Stimulated activated CD4-positive, alpha-beta T cell treated with anti-CD3 and anti-CD28 coated beads, Interleukin-12 subunit alpha, Interleukin-12 subunit beta, amount 100 ng/mL, for 4 hours (primary cell): ENCODE data around the gene RAB4B.
"Not testable (repeated sequence)": the region's sequence is repeated elsewhere in the genome, so short reads cannot be mapped to it uniquely, and the experiment has no call there.

Source experiments
- DNase-seq: peaks from one replicate; pipeline ENCODE4 v3.0.0-alpha.2; 2020

RAB4B gene, protein sequence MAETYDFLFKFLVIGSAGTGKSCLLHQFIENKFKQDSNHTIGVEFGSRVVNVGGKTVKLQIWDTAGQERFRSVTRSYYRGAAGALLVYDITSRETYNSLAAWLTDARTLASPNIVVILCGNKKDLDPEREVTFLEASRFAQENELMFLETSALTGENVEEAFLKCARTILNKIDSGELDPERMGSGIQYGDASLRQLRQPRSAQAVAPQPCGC

GRCh38 chr19:40777937-40778705 lies at the start of gene RAB4B:
Gene RAB4B, plus strand, starts transcription at chr19:40778247. Its CDS starts 129 bp downstream, at chr19:40778376.
- DNase-seq = peak; percentile 100

DNA sequence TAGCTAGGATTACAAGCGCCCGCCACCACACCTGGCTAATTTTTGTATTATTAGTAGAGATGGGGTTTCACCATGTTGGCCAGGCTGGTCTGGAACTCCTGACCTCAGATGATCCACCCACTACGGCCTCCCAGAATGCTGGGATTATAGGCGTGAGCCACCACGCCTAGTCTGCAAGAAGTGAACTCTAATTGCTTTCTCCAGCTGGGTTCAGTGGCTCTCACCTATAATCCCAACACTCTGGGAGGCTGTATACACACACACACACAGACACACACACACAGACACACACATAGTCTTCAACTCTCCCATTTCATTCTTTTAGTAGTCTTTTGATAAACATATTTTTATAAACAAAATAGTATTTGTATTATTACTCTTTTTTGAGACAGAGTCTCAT lies 48.0 kb upstream of the RAB4B start:
- DNase-seq = not testable (repeated sequence)

DNA sequence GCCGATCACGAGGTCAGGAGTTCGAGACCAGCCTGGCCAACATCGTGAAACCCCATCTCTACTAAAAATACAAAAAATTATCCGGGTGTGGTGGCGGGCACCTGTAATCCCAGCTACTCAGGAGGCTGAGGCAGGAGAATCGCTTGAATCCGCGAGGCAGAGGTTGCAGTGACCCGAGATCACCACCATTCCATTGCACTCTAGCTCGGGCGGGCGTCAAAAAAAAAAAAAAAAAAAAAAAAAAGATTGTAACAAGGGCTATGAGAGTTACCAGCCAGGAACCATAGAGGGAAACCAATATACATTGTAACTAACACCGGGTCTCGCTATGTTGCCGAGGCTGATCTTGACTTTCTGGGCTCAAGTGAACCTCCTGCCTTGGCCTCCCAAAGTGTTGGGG lies 45.7 kb upstream of the RAB4B start:
- DNase-seq = not testable (repeated sequence)

DNA sequence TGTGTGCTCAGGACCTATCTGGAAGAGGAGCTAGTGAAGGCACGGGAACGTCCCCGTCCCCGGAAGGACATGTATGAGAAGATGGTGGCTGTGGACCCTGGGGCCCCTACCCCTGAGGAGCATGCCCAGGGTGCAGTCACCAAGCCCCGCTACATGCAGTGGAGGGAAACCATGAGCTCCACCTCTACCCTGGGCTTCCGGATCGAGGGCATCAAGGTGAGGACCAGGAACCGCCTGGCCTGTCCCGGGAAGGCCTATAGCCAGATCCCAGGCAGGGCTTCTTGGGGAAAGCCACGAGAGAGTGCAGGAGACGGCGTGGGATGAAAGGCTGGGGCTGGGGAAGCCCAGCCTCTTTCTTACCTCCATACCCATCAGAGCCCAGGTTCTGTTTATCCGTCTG lies 44.9 kb upstream of the RAB4B start:
- DNase-seq = no peak

DNA sequence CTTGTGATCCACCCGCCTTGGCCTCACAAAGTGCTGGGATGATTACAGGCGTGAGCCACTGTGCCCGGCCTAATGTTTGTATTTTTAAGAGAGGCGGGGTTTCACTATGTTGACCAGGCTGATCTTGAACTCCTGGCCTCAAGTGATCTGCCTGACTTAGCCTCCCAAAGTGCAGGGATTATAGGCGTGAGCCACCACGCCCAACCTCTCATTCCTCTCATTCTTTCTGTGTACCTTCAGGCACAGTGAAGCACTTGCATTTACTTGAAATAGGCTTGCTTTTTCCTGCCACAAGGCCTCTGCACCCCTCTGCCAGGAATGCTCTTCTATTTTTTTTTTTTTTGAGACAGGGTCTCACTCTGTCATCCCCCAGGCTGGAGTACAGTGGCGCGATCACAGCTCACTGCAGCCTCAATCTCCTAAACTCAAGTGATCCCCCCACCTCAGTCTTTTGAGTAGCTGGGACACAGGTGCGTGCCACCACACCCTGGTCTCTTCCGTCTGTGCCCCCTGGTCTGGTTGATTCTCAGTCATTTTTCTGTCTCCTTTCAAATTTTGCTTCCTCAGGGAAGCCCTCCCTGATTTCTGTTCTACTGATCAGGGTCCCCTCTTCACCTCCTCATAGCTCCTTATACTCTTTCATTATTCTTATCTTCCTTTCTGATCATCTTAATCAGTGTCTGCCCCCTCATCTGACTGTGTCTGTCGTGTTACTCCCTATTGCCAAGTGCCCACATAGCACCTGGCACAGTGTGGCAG lies 42.9 kb upstream of the RAB4B start:
- DNase-seq = no peak

DNA sequence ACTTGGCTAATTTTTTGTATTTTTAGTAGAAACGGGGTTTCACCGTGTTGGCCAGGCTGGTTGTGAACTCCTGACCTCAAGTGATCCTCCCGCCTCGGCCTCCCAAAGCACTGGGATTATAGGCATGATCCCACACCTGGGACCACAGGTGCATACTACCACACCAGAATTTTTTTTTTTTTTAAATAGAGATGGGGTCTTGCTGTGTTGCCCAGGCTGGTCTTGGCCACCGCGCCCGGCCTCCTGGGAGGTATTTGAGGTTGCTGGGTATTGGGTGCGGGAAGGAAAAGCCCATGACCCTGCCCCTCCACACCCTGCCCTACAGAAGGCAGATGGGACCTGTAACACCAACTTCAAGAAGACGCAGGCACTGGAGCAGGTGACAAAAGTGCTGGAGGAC lies 41.4 kb upstream of the RAB4B start:
- DNase-seq = no peak

- no peak for DNase-seq
Observed at GRCh38 chr19:40737102-40737644, 40.9 kb upstream of the RAB4B start.

DNA sequence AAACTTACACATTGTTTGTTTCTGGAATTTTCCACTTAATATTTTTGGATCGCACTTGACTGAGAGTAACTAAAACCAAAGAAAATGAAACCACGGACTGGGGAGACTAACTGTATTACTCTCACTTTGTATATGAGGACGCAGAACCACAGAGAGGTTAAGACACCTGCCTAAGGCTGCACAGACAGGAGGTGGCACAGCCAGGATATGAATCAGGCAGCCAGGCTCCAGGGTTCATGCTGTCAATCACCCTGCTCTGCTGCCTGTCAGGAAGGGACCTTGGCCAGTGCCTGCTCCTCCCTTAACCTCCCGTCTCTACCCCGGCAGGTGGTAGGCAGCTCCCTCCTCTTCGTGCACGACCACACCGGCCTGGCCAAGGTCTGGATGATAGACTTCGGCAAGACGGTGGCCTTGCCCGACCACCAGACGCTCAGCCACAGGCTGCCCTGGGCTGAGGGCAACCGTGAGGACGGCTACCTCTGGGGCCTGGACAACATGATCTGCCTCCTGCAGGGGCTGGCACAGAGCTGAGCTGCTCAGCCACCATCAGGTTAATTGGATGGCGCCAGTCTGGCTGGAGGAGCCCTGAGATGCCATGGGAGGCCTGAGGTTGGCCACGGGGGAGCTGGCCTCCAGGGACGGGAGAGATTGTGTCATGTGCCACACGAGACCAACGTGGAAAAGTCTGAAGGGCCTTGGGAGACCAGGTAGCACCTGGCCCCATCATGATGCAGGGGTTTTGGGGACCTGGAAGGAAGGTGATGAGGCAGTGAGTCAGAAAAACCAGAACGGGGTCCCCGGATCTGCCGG lies 38.8 kb upstream of the RAB4B start:
- no peak for DNase-seq

DNA sequence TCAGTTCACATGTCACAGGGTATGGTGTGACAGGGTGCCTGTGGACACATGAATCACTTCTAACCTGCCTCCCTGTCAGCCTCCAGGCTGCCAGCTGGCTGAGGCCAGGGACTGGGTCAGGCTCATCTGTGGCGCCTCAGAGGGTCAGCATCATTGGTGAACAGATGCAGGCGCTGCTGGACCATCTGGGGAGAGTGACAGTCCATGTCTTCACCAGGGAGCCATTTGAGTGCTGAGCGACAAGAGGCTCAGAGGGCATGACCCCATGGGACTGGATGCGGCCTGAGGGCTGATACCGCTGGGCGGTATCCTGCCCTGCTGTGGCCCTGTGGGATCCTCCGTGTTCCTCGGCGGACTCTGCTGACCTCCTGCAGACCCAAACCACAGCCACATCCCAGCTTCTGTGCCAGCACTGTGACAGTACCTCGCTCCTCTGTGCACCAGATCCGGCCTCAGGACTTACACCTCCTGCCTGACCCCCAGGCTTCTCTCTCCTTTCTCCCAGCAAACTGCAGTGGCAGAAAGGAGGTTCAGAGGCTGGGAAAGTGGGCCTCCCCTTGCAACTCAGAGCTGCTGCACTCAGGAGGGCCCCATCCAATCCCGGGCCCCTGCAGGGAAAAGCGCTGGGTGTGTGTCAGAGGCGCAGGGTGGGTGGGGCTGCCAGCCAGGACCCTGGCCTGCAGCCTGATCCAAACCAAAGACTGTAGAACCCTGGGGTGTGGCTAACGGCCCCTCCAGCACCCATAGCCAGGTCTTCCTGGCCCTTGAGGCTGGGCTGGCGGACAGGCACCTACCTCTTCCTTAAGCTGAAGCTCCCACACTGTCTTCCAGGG lies 38.0 kb upstream of the RAB4B start:
- DNase-seq = no peak

GRCh38 chr19:40740747-40741146 lies 37.3 kb upstream of the RAB4B start:
- no peak for DNase-seq

DNA sequence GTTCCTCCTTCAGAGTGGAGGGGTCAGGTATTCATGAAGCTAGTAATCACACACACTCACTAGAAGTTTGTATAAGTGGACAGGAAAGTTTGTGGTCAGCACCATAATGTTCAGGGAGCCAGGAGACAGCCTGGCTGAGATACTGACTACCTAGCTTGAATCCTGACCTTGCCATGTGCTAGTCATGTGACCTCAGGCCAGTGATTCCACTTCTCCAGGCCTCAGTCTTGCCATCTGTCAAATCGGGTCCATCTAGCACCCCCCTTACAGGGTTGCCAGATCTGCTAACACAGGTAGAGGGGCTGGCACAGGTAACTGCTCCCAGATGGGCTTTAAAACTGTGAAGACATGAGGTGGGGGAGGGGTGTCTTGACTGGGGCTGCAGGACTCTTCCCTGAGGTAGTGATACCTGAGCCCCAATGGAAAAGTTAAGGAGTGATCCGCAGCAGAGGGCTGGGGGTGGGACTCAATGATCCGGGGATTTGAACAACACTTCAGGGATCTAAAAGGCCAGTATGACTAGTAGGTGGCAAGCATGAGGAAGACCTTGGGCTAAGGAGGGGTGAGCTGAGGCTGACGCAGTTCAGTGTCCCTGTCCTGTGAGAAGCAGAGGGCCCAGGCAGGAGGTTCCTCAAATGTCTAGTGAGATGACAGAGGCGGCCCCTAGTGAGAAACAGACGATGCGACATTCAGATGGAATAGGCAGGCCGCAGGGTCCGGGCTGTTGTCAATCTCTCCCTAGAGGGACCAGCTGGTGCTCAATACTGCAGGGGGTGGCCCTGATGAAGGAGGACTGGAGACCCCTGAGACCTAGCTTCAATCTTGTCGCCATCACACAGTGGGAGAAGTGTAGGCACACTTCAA lies 36.3 kb upstream of the RAB4B start:
- DNase-seq = no peak

- DNase-seq = no peak
Observed at GRCh38 chr19:40742477-40742876, 35.6 kb upstream of the RAB4B start.

DNA sequence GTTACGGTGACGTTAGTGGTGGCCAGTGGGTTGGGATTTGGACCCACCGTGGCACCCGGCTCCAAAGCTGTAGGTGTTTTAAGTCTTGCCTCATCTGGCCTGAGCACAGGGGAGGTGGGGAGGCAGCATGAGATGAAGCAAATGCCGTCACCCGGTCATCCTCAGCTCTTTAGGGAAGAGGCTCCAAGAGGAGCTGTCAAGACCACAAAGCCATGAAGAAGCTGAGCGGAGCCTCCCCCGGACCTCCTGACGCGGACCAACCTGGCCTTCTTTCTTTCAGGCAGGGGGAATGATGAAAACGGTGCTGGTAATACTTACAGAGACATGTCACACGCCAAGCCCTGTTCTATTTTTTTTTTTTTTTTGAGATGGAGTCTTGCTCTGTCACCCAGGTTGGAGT lies 35.2 kb upstream of the RAB4B start:
- DNase-seq = no peak

DNA sequence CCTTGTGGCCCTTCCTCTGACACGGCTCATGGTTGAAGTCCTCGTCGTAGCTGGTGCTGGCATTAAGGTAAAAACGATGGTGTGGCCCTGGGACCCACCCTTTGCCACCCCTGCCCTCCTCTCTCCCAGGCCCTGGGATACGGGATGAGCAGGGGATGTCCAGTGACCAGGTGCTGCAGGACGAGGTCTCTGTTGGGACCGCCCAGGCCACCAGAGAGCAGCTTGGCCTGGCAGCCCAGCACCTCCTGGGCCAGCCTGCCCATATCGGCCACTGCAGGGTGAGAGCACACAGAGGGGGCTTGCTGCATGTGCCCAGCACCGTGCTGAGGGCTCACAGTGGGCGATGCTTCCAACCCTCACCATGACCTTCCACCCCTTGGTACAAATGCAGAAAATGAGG lies 34.1 kb upstream of the RAB4B start:
- DNase-seq = no peak

- no peak for DNase-seq
Observed at GRCh38 chr19:40744554-40745401, 33.3 kb upstream of the RAB4B start.

DNA sequence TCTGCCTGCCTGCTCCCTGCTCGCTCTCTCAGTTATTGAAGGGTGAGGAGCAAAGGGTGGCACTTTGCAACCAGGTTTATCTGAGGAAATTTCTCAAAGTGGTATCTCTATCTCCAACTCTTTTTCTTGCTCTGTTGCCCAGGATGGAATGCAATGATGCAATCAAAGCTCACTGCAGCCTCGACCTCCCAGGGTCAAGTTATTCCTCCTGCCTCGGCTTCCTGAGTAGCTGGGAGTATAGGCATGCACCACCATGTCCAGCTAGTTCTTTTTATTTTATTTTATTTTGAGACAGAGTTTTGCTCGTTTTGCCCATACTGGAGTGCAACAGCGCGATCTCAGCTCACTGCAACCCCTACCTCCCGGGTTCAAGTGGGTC lies 32.7 kb upstream of the RAB4B start:
- DNase-seq = no peak

GRCh38 chr19:40747536-40747935 lies 30.5 kb upstream of the RAB4B start:
- no peak for DNase-seq

- peak; percentile 98 for DNase-seq
Observed at GRCh38 chr19:40750058-40750873, 27.8 kb upstream of the RAB4B start, which contains the start of gene ACTMAP. Gene ACTMAP, minus strand, starts transcription at chr19:40750477. Its CDS starts 674 bp downstream, at chr19:40749803.
